H1 (cell line): ENCODE measurements around the gene KIAA0586. TPM values are rescaled to one million over a fixed set of nuclear protein-coding genes. Genes with fewer than 3 reads are reported as not detected.

Experiments
- CTCF ChIA-PET: fragments of 300-600 bp; sonication (Branson Sonifier 250); formaldehyde crosslinking; loops from one replicate; lab custom pipeline; 2021; ENCODE audit not compliant: partially characterized antibody; lab: Charles Lee
- POLR2A ChIA-PET: fragments of 300-600 bp; sonication (Branson Sonifier 250); formaldehyde crosslinking; loops from one replicate; lab custom pipeline; 2021; ENCODE audit warnings: inconsistent platforms; ENCODE audit not compliant: partially characterized antibody; lab: Charles Lee
- DNase-seq, 2 experiments: peaks; one replicate each; pipeline versions ENCODE4 v3.0.0 to v3.0.0-alpha.2; 2010 to 2022; ENCODE audit warnings: low spot score in 2 of 2, low read depth in 1 of 2, mixed read lengths in 1 of 2
- FAIRE-seq: peaks from 2 replicates; lab custom pipeline; 2011; peaks lifted over from hg19 to GRCh38; lab: Jason Lieb, UNC
- H2AFZ ChIP-seq: 2 replicates; pipeline ENCODE4 v1.8.1; 2012; ENCODE audit warnings: low read length, inconsistent platforms
- H2AK5ac ChIP-seq: 2 replicates; pipeline ENCODE4 v1.6.1; 2013; ENCODE audit warnings: low read depth, low read length
- H2BK120ac ChIP-seq: replicated peaks from 2 replicates; pipeline ENCODE3; 2013; ENCODE audit warnings: low read depth, low read length, inconsistent platforms
- H2BK12ac ChIP-seq: 2 replicates; pipeline ENCODE4 v1.6.1; 2013; ENCODE audit warnings: low read depth, low read length
- H2BK15ac ChIP-seq: 2 replicates; pipeline ENCODE4 v1.6.1; 2013; ENCODE audit warnings: low read length
- H2BK20ac ChIP-seq: 2 replicates; pipeline ENCODE4 v1.6.1; 2013; ENCODE audit warnings: low read length
- H2BK5ac ChIP-seq: 2 replicates; pipeline ENCODE4 v1.6.1; 2013; ENCODE audit warnings: low read depth, low read length
- H3K14ac ChIP-seq: 2 replicates; pipeline ENCODE4 v1.6.1; 2013; ENCODE audit warnings: inconsistent platforms; ENCODE audit not compliant: insufficient read length
- H3K18ac ChIP-seq: 2 replicates; pipeline ENCODE4 v1.6.1; 2013; ENCODE audit warnings: low read length; ENCODE audit errors: extremely low read depth
- H3K23ac ChIP-seq: 2 replicates; pipeline ENCODE4 v1.6.1; 2013; ENCODE audit warnings: inconsistent platforms; ENCODE audit not compliant: insufficient read length
- H3K23me2 ChIP-seq: 2 replicates; pipeline ENCODE4 v1.6.1; 2013; ENCODE audit warnings: low read depth, low read length
- H3K27ac ChIP-seq: 2 replicates; pipeline ENCODE4 v1.6.1; 2011; ENCODE audit warnings: low read depth, low read length, inconsistent platforms
- H3K27me3 ChIP-seq, 4 experiments: replicated peaks in 1 of 4; 1 replicate in 1 of 4; 2 replicates in 3 of 4; pipeline versions ENCODE4 v1.6.1 to v1.8.1; 2011 to 2013; ENCODE audit warnings: low read length in 3 of 4, mild to moderate bottlenecking in 3 of 4, inconsistent platforms in 2 of 4, mixed read lengths in 2 of 4, moderate library complexity in 1 of 4; ENCODE audit not compliant: control insufficient read depth in 3 of 4, insufficient read depth in 3 of 4; ENCODE audit errors: extremely low read depth in 1 of 4
- H3K36me3 ChIP-seq, 4 experiments: 2 replicates each; pipeline versions ENCODE4 v1.6.1 to v1.8.1; 2011 to 2013; ENCODE audit warnings: mild to moderate bottlenecking in 4 of 4, low read length in 3 of 4, moderate library complexity in 2 of 4, control low read depth in 1 of 4, inconsistent platforms in 1 of 4; ENCODE audit not compliant: insufficient read depth in 4 of 4, control insufficient read depth in 2 of 4
- H3K4ac ChIP-seq: replicated peaks from 2 replicates; pipeline ENCODE3; 2013; ENCODE audit warnings: low read length, low read depth, mixed read lengths, inconsistent platforms; ENCODE audit not compliant: insufficient read length
- H3K4me1 ChIP-seq, 4 experiments: replicated peaks in 1 of 4; 1 replicate in 1 of 4; 2 replicates in 3 of 4; pipeline versions ENCODE4 v1.6.1 to v1.8.1; 2011 to 2013; ENCODE audit warnings: low read length in 3 of 4, inconsistent platforms in 2 of 4, mixed read lengths in 1 of 4; ENCODE audit not compliant: insufficient read depth in 4 of 4, control insufficient read depth in 3 of 4
- H3K4me2 ChIP-seq, 2 experiments: 2 replicates each; pipeline versions ENCODE4 v1.6.1 to v1.8.1; 2011 to 2013; ENCODE audit warnings: low read depth in 2 of 2, low read length in 2 of 2, control low read depth in 1 of 2, inconsistent platforms in 1 of 2, mild to moderate bottlenecking in 1 of 2; ENCODE audit not compliant: insufficient read depth in 1 of 2
- H3K4me3 ChIP-seq, 4 experiments: fragments of 200-600, 300-600 bp in 1 of 4; sonication (generic), shearing (Covaris generic), sonication (Bioruptor Twin) in 1 of 4; 2 replicates each; pipeline versions ENCODE4 v1.5.1 to v1.8.1; 2011 to 2016; ENCODE audit warnings: low read length in 4 of 4, low read depth in 3 of 4, control low read depth in 2 of 4, inconsistent platforms in 2 of 4, mild to moderate bottlenecking in 2 of 4, mixed read lengths in 1 of 4, moderate library complexity in 1 of 4; ENCODE audit not compliant: insufficient read depth in 2 of 4; ENCODE audit errors: extremely low read depth in 1 of 4
- H3K56ac ChIP-seq: replicated peaks from 2 replicates; pipeline ENCODE3; 2013; ENCODE audit warnings: low read depth, mild to moderate bottlenecking, mixed read lengths, low read length, inconsistent platforms; ENCODE audit not compliant: insufficient read length
- H3K79me1 ChIP-seq: 2 replicates; pipeline ENCODE4 v1.6.1; 2013; ENCODE audit warnings: low read depth, low read length, control low read depth
- H3K79me2 ChIP-seq, 2 experiments: 2 replicates each; pipeline versions ENCODE4 v1.6.1 to v1.8.1; 2012 to 2013; ENCODE audit warnings: low read length in 2 of 2, mild to moderate bottlenecking in 2 of 2, inconsistent platforms in 1 of 2; ENCODE audit not compliant: insufficient read depth in 2 of 2, control insufficient read depth in 1 of 2
- H3K9ac ChIP-seq, 4 experiments: replicated peaks in 1 of 4; 1 replicate in 1 of 4; 2 replicates in 3 of 4; pipeline versions ENCODE4 v1.6.1 to v1.8.1; 2011 to 2013; ENCODE audit warnings: low read depth in 3 of 4, low read length in 3 of 4, control low read depth in 2 of 4, mild to moderate bottlenecking in 2 of 4, moderate library complexity in 2 of 4, inconsistent platforms in 1 of 4; ENCODE audit errors: extremely low read depth in 1 of 4
- H3K9me3 ChIP-seq, 2 experiments: 2 replicates each; pipeline versions ENCODE4 v1.6.1 to v1.8.1; 2012 to 2013; ENCODE audit warnings: mild to moderate bottlenecking in 2 of 2, moderate library complexity in 2 of 2, control low read depth in 1 of 2, inconsistent platforms in 1 of 2, low read depth in 1 of 2, low read length in 1 of 2, mixed read lengths in 1 of 2; ENCODE audit not compliant: insufficient read depth in 2 of 2
- H4K20me1 ChIP-seq, 2 experiments: replicated peaks in 1 of 2; 2 replicates each; pipeline versions ENCODE3 to v1.8.1; 2011 to 2013; ENCODE audit warnings: inconsistent platforms in 2 of 2, low read length in 2 of 2, mild to moderate bottlenecking in 1 of 2; ENCODE audit not compliant: insufficient read depth in 2 of 2, control insufficient read depth in 1 of 2
- H4K5ac ChIP-seq: 2 replicates; pipeline ENCODE4 v1.6.1; 2013; ENCODE audit warnings: low read length, low read depth, mixed read lengths, inconsistent platforms; ENCODE audit not compliant: insufficient read length
- H4K8ac ChIP-seq: 2 replicates; pipeline ENCODE4 v1.8.0; 2013; ENCODE audit warnings: mild to moderate bottlenecking, moderate library complexity, low read length, inconsistent platforms; ENCODE audit not compliant: insufficient read depth; ENCODE audit errors: extremely low read depth
- H4K91ac ChIP-seq: replicated peaks from 2 replicates; pipeline ENCODE3; 2013; ENCODE audit warnings: low read length, mixed read lengths, inconsistent platforms; ENCODE audit not compliant: insufficient read length
- BACH1 ChIP-seq: IDR thresholded peaks from 2 replicates; pipeline ENCODE4 v1.6.1; 2012; ENCODE audit warnings: low read length, improper control_type of control experiment
- CBX8 ChIP-seq: fragments of 300-800, 300-1000 bp; sonication (generic); IDR thresholded peaks from 2 replicates; pipeline ENCODE4 v1.7.1; 2016; ENCODE audit warnings: low read depth, low read length, borderline replicate concordance
- CHD1 ChIP-seq: IDR thresholded peaks from 2 replicates; pipeline ENCODE4 v1.6.1; 2012; ENCODE audit warnings: low read depth, low read length, improper control_type of control experiment
- EP300 ChIP-seq, 2 experiments: IDR thresholded peaks; 1 replicate in 1 of 2; 2 replicates in 1 of 2; pipeline ENCODE4 v1.6.1; 2011 to 2012; ENCODE audit warnings: low read depth in 2 of 2, low read length in 2 of 2, mild to moderate bottlenecking in 2 of 2, borderline replicate concordance in 1 of 2, inconsistent platforms in 1 of 2, moderate library complexity in 1 of 2
- GABPA ChIP-seq: IDR thresholded peaks from 2 replicates; pipeline ENCODE4 v1.6.1; 2011; ENCODE audit warnings: mild to moderate bottlenecking, low read length, moderate library complexity, borderline replicate concordance; ENCODE audit not compliant: insufficient read depth
- JUND ChIP-seq: IDR thresholded peaks from 2 replicates; pipeline ENCODE4 v1.6.1; 2011; ENCODE audit warnings: mild to moderate bottlenecking, improper control_type of control experiment, low read length
- KDM1A ChIP-seq: fragments of 200-600, 300-600 bp; sonication (generic); IDR thresholded peaks from 2 replicates; pipeline ENCODE4 v1.7.1; 2016; ENCODE audit warnings: mild to moderate bottlenecking, low read length, borderline replicate concordance
- KDM4A ChIP-seq: IDR thresholded peaks from one replicate; pipeline ENCODE4 v1.7.1; 2012; ENCODE audit warnings: low read depth, mild to moderate bottlenecking, moderate library complexity, low read length, inconsistent platforms; ENCODE audit not compliant: severe bottlenecking
- MAX ChIP-seq: IDR thresholded peaks from 2 replicates; pipeline ENCODE4 v1.6.1; 2012; ENCODE audit warnings: inconsistent platforms
- NRF1 ChIP-seq: IDR thresholded peaks from 2 replicates; pipeline ENCODE4 v1.6.1; 2011; ENCODE audit warnings: mild to moderate bottlenecking, low read depth, low read length, improper control_type of control experiment
- POLR2AphosphoS5 ChIP-seq: IDR thresholded peaks from 2 replicates; pipeline ENCODE4 v1.6.1; 2011; ENCODE audit warnings: low read depth, low read length
- SP4 ChIP-seq: IDR thresholded peaks from 2 replicates; pipeline ENCODE4 v1.6.1; 2012; ENCODE audit warnings: low read length, inconsistent platforms
- TBP ChIP-seq: IDR thresholded peaks from 2 replicates; pipeline ENCODE4 v1.6.1; 2011; ENCODE audit warnings: low read depth, low read length, improper control_type of control experiment
- YY1 ChIP-seq: IDR thresholded peaks from 2 replicates; pipeline ENCODE4 v1.6.1; 2011; ENCODE audit warnings: low read depth, mild to moderate bottlenecking, low read length
- WGBS, 2 experiments: shearing (Covaris generic) in 1 of 2; methylation state at CpG; one replicate each; pipeline versions ENCODE4 v1.1.6 to v1.1.7; 2013 to 2015; ENCODE audit warnings: low lambda C conversion rate in 2 of 2, mixed read lengths in 2 of 2, inconsistent platforms in 1 of 2, low coverage in 1 of 2, missing lambda C conversion rate in 1 of 2; ENCODE audit not compliant: insufficient replicate concordance in 2 of 2, insufficient coverage in 1 of 2, insufficient read length in 1 of 2; ENCODE audit errors: extremely low coverage in 1 of 2, missing lambda C conversion rate in 1 of 2; 5-methylcytosine and 5-hydroxymethylcytosine counted together
- polyA plus RNA-seq, 7 experiments: library from polyadenylated mRNA; depleted of rRNA in 3 of 7; stranded (reverse) in 5 of 7; unstranded in 2 of 7; fragments of >200 nt in 5 of 7; fragments of 200-250 nt in 2 of 7; gene quantifications; 1 replicate in 5 of 7; 2 replicates in 1 of 7; 4 replicates in 1 of 7; pipeline versions ENCODE4 v1.2.1 to v1.2.3, GENCODE V29; 2011 to 2013; ENCODE audit warnings: missing spikeins in 2 of 7, mixed read lengths in 2 of 7
- total RNA-seq: library from RNA; stranded (reverse); fragmentation: NEBNext Ultra II Directional; extraction: Animal tissue kit (Norgen Biotek cat#: 25700); gene quantifications from 2 replicates; pipeline ENCODE4 v1.2.1, GENCODE V29; 2021

Gene KIAA0586
- total and polyA plus RNA-seq, 2 of the 8 experiments (the other 6 are each of a cell fraction or from before 2014, with no cell fraction given) = 7.2 to 24.8 TPM

DNA sequence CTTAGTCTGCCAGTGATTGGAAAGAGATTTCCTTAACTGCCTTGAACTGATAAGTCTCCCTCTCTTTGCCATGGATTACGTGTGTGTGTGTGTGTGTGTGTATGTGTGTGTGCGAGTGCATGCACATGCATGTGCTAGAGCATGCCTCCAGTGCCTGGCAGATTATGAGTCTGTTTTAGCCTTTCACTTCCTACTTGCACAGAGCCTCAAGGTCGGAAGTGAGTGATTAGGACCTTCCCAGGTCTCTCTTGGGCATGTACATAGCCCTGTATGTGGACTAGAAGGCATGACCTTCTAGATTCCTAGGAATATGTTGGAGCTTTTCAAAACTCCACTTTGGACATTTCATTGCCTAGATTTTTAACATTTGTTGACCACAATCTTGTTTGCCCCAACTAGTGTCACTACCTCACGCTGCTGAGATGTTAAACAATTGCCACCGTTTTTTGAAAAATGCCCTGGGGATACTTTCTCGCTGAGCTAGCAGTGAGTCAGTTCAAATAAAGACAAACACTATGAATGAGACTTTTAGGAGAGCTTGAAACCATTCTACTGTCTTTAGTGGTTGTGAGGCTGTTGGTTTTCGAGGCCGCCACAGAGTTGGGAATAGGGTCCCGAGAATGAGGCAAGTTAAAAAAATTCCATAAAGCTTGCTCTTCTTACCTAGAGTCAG, 28.2 kb downstream of the KIAA0586 start:
- no peak for FAIRE-seq
- no peaks in the 10 kb centered on the region for H3K27me3 ChIP-seq
- WGBS, 2 experiments = 88% methylated on average over 9 of the region's 9 CpGs; no CpG with 5 or more reads in 1 of the 2 experiments
- no peaks in the 10 kb centered on the region for H3K79me2 ChIP-seq
- no peak overlapping the region for H2BK15ac ChIP-seq
- no peak overlapping the region for H2BK5ac ChIP-seq
- no peak overlapping the region for H3K23ac ChIP-seq
- no peak overlapping the region for H2BK120ac ChIP-seq
- peak in 1 of 2 experiments; percentile 7 for DNase-seq
- no peaks in the 10 kb centered on the region for H3K9me3 ChIP-seq
- H3K9ac ChIP-seq = no peak overlapping the region
- H3K56ac ChIP-seq = no peak overlapping the region
- H3K14ac ChIP-seq = no peak overlapping the region
- H3K4me1 ChIP-seq = no peaks in the 10 kb centered on the region
- POLR2A ChIA-PET = no interaction called here
- TF ChIP-seq TBP = no peak
- no peak for TF ChIP-seq BACH1
- TF ChIP-seq CHD1 = no peak
- no peak for TF ChIP-seq KDM4A
- TF ChIP-seq CBX8 = no peak
- TF ChIP-seq GABPA = no peak
- no peak for TF ChIP-seq EP300 (IDR thresholded peaks at IDR 0.05; ENCODE audit: borderline replicate concordance in 1 of 2, low read depth in 2 of 2, low read length in 2 of 2)
- no peak for TF ChIP-seq KDM1A
- no peak for TF ChIP-seq MAX
- no peak for TF ChIP-seq JUND
- no peak for TF ChIP-seq SP4
- TF ChIP-seq YY1 = no peak
- TF ChIP-seq POLR2AphosphoS5 = no peak
- no peak for TF ChIP-seq NRF1
- TF ChIP-seq, all 59 proteins: peak for 0
- Histone ChIP-seq H3K18ac (no peak overlapping the region), H3K4me3 (no peak overlapping the region), H2BK20ac (no peak overlapping the region), H3K4me2 (no peak overlapping the region), H3K36me3 (peaks cover 0 to 23% (median 3%) of the 10 kb centered on the region in 4 experiments; a peak in 3 of 8 replicates), H3K4ac (no peak overlapping the region), H4K91ac (no peak overlapping the region), H3K79me1 (no peaks in the 10 kb centered on the region; the same call in 1 of the 2 replicates), H2BK12ac (no peak overlapping the region), H2AK5ac (no peak overlapping the region), H3K23me2 (no peaks in the 10 kb centered on the region), H4K8ac (no peak overlapping the region), H4K20me1 (no peaks in the 10 kb centered on the region), H2AFZ (no peak overlapping the region), H3K27ac (no peak overlapping the region), H4K5ac (no peak overlapping the region)
- CTCF ChIA-PET = interaction anchor here (1.2 kb wide), 1 partner anchor 119 kb away, joined by 3 read pairs; no protein-coding TSS in a partner anchor
